Fibroblast of upper back skin (primary cell): Measurements from ENCODE around the gene VWA2.

Source experiments
- DNase-seq: peaks from one replicate; pipeline ENCODE4 v3.0.0-alpha.2; 2013

VWA2 gene

DNA sequence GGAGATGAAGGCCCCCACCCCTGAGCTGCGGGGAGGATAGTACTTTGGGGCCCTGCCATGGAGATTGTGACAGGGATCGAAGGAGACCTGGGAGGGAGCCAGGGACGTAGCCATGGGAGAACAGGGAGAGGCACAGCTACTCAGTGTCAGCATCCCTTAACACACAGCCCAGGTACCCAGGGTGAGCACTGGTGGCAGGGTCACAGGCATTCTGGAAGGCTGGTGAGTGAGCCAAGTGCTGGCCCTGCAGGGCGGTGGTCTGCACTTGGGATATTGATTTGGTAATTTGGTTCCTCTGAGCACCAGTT, 39.8 kb downstream of the VWA2 start:
- no peak for DNase-seq

DNA sequence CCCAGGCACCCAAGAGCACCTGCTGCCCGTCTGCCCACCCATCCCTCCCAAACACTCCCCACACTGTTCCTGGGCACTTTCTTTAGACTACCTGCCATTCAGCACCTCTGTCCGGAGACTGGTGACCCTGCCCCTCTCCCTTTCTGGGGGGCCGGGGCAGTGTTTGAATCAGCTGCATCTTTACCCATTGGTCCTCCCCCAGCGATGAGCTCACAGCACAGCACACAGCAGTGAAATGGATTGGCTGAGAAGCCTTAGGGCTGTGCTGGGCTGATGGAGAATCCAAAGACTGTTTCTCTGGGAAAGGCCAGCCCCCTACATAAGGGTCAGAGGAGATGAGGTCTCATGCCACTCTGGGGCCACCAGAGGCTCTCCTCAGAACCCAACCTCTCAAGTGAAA, 40.2 kb downstream of the VWA2 start:
- no peak for DNase-seq

DNA sequence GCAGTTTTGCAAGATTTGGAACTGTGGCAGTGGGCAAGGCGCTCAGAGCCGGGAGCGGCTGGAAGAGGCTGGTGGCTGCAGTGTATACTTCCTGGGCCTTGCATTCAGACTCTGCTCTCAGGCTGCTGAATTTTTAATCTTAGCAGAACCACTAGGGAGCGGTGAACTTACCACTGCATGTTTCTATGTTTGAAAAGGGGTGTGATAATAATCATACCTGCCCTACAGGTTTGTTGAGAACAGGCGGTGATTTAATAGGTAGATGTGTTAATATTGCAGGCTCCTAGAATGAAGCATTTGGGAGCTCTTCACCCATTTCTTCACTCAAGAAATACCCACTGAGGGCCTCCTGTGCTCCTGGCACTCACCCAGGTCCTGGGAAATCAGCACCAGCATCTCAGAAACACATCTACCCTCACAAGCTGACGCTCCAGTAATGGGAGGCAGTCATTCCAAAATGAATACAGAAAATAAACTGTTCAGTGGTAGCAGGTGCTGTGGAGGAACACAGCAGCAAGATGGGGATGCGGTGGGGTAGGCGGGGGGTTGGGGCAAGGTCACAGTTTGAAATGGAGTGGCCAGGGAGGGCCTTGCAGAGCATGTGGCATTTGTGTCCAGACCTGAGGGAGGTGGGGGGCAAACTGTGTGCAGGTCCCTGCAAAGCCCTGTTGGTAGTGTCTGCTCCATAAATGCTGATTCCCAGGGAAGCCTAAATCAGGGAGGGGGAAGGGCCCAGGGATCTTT, 41.0 kb downstream of the VWA2 start:
- DNase-seq = no peak

DNA sequence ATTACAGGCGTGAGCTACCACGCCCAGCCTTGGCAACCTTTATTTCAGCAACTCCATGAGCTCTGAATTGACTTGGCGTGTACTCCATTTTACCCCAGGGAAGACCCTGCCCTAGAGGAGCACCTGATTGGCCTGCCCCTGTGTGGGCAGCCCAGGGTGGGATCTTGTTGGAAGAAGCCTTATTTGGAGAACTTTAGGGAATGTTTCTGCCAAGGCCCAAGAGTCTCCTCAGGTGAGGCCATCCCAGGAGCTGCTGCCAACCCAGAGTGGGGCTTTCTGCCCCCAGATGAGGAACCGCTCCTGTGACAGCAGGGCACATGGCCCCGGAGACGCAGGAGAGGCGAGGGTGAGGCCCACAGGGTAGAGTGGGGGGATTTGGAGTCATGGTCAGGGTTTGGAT, 42.0 kb downstream of the VWA2 start:
- DNase-seq = no peak

- DNase-seq = no peak
Measured at GRCh38 chr10:114281461-114281860, 42.4 kb downstream of the VWA2 start.

DNA sequence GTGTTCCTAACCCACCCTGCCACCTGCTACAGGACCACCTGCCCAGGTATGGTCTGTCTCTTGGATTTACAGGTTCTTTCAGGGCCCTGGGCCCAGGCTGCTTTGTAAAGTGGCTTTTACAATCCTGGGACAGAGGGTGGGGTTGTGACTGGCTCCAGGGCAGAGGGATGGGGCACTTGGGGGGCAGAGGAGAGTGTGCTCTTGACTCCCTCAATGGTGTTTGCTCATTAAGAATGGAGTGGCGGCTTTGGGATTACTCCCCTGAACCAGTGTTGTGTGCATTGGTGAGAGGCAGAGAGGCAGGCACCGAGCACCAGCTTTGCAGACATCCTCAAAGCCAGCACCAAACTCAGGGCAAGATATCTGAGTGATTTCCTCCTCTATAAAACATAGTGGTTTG, 43.5 kb downstream of the VWA2 start:
- DNase-seq = no peak

- DNase-seq = no peak
Measured at GRCh38 chr10:114283091-114283490, 44.0 kb downstream of the VWA2 start.

DNA sequence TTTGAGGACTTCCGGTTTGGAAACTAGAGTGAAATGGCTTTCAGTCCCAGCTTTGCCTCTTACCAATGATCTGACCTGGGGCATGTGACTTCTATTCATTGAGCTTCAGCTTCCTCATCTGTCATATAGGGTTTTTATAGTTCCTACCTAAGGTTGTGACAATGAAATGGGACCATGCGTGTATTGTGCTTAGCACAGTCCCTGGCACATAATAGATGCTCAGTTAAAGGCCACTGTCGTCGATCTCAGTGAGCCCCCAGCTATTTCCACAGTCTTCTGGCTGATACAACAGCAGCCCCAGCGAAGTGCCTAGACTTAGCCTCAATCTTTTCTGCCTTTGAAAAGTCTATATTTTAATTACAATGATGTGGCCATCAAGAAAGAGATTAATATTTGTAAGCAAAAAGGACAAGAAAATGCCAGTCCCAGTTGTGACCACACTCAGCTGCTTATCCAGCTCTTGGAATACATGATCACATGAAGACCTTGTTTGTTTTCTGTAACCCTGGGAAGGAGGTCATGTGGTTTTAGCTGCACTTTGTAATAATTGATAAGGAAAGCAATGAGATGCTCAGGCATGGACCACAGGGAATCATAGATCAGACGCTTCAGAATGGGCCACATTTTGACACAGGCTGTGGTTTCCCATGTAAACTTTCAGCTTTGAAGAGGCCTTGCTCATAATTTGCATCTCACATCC, 44.6 kb downstream of the VWA2 start:
- no peak for DNase-seq

DNA sequence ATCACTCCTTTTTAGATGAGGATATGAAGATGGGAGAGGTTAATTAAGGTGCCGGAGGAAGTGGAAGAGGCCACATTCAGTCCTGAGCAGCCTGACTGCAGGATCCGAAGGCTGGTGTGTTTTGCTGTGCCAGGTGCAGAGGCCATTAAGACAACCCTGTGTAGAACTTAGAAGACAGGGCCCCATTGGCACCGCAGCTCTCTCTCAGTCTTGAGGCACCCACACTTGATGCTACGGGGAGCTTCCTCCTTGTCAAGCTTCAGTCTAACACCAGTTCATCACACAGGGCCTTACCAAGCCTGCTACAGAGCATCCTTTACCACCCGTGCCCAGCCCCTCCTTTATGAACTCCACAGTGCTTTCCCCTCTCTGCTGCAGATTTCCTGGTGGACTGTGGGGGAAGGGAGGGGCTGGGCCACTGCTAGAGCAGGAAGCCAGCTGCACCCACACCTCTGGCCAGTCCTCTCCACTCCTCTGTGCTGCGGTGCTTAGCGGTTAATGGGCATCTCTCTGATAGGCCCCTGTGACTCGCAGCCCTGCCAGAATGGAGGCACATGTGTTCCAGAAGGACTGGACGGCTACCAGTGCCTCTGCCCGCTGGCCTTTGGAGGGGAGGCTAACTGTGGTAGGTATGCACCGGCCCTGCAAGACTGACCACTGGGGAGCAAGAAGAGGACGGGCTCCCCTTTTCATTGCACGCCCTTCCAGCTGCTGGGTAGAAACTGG, 45.5 kb downstream of the VWA2 start:
- no peak for DNase-seq

DNA sequence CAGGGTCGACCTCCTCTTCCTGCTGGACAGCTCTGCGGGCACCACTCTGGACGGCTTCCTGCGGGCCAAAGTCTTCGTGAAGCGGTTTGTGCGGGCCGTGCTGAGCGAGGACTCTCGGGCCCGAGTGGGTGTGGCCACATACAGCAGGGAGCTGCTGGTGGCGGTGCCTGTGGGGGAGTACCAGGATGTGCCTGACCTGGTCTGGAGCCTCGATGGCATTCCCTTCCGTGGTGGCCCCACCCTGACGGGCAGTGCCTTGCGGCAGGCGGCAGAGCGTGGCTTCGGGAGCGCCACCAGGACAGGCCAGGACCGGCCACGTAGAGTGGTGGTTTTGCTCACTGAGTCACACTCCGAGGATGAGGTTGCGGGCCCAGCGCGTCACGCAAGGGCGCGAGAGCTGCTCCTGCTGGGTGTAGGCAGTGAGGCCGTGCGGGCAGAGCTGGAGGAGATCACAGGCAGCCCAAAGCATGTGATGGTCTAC, 46.9 kb downstream of the VWA2 start:
- DNase-seq = no peak

GRCh38 chr10:114286921-114287320, 47.9 kb downstream of the VWA2 start:
- DNase-seq = no peak

- no peak for DNase-seq
Measured at GRCh38 chr10:114288424-114289095, 49.5 kb downstream of the VWA2 start.

DNA sequence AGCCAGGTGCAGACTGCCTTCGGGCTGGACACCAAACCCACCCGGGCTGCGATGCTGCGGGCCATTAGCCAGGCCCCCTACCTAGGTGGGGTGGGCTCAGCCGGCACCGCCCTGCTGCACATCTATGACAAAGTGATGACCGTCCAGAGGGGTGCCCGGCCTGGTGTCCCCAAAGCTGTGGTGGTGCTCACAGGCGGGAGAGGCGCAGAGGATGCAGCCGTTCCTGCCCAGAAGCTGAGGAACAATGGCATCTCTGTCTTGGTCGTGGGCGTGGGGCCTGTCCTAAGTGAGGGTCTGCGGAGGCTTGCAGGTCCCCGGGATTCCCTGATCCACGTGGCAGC, 50.0 kb downstream of the VWA2 start:
- no peak for DNase-seq

DNA sequence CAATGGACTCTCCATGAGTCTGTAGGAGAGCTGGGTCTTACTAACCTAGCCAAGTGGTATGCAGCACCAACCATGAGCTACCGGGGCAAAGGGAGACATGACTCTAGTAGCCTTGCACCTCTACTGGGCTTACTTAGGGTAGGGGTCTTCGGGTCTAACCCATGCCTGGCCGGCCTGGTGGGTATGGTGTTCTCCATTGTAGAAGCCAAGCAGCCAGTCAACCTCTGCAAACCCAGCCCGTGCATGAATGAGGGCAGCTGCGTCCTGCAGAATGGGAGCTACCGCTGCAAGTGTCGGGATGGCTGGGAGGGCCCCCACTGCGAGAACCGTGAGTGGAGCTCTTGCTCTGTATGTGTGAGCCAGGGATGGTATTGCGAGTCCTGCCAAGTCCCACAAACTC, 51.0 kb downstream of the VWA2 start:
- no peak for DNase-seq

- no peak for DNase-seq
Measured at GRCh38 chr10:114291076-114291475, 52.0 kb downstream of the VWA2 start.

- no peak for DNase-seq
Measured at GRCh38 chr10:114291516-114291915, 52.5 kb downstream of the VWA2 start.

- DNase-seq = no peak
Measured at GRCh38 chr10:114293075-114293474, 54.0 kb downstream of the VWA2 start.

DNA sequence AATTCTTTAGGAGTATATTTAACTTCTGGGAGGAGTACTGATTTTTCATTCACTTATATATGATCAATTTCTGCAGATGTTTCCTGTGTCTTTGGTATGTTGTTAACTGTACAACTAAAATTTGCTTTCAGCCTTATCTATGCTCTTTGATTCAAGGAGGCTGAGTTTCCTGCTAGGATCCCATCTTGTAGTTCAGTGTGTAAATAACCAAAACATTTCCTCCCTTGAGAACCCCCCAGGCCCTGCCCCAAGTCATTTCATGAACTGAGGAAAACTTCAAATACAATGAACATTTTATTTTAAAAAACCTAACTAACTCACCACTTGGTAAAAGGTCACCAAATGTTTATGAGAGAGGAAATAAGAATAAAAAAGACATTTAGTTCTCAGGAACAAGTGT, 55.5 kb downstream of the VWA2 start:
- no peak for DNase-seq

- DNase-seq = no peak
Measured at GRCh38 chr10:114295393-114295792, 56.3 kb downstream of the VWA2 start.

DNA sequence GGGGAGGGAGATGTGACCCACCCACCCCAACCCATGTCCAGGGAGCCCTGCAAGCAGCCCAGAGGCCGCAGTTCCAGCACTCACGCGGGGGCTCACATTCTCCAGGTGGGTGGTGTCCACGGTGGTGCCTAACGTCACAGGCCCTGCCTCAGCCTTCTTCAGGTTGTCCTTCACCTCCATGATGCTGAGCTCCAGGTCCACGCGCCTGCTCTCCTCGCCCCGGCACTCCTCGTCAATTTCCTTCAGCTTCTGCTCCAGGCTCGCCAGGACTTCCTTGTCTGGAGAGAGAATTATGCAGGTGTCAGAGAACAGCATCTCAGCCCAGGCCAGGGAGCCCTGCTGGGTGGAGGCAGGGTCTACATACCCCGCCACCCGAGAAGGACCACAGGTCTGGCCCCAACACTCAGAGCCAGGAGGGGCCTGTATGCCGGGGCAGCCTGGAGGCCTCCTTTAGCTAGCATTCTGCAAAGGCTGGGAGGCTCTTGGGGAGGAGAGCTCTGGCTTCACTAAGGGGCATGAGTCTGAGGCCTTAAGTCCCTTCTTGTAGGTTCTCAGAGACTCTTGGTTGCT, 58.2 kb downstream of the VWA2 start:
- no peak for DNase-seq

- DNase-seq = no peak
Measured at GRCh38 chr10:114300036-114300645, 61.1 kb downstream of the VWA2 start.

- DNase-seq = no peak
Measured at GRCh38 chr10:114301177-114301576, 62.1 kb downstream of the VWA2 start.
